Measurements from ENCODE around the gene NAALADL2. TPM values are rescaled to one million over a fixed set of nuclear protein-coding genes. Genes with fewer than 3 reads are reported as not detected.

Gene NAALADL2
- total RNA-seq, 1 donor from 2014 or later: 5.9 TPM

- Histone ChIP-seq H3K36me3 (peaks cover 0 to 3% of the 10 kb centered on the region in 2 donors), H3K9me3 (no peaks in the 10 kb centered on the region), H3K4me1 (no peaks in the 10 kb centered on the region), H3K27me3 (no peaks in the 10 kb centered on the region), H3K27ac (no peak overlapping the region), H3K4me3 (no peak overlapping the region)
- intact Hi-C loops (cut with DNase I): no loop called here
- TF ChIP-seq CTCF (IDR thresholded peaks at IDR 0.05): no peak
- no peak for DNase-seq (ENCODE audit: low spot score in 2 of 2)
Measured at GRCh38 chr3:175102161-175102560, 243.0 kb downstream of the NAALADL2 start.

- Histone ChIP-seq H3K4me3 (no peak overlapping the region), H3K36me3 (no peaks in the 10 kb centered on the region), H3K4me1 (no peaks in the 10 kb centered on the region), H3K27me3 (no peaks in the 10 kb centered on the region), H3K9me3 (no peaks in the 10 kb centered on the region), H3K27ac (no peak overlapping the region)
- intact Hi-C loops (cut with DNase I): no loop called here
- DNase-seq (ENCODE audit: low spot score in 2 of 2): no peak
- no peak for TF ChIP-seq CTCF (IDR thresholded peaks at IDR 0.05)
Measured at GRCh38 chr3:175103298-175103697, 244.2 kb downstream of the NAALADL2 start.

- no peak for TF ChIP-seq CTCF (IDR thresholded peaks at IDR 0.05)
- H3K4me3 ChIP-seq: no peak overlapping the region
- no peak for DNase-seq (ENCODE audit: low spot score in 2 of 2)
- intact Hi-C loops (cut with DNase I): no loop called here
- no peaks in the 10 kb centered on the region for H3K36me3 ChIP-seq
- H3K9me3 ChIP-seq: no peaks in the 10 kb centered on the region
- H3K27ac ChIP-seq: no peak overlapping the region
- H3K27me3 ChIP-seq: no peaks in the 10 kb centered on the region
- no peaks in the 10 kb centered on the region for H3K4me1 ChIP-seq
Measured at GRCh38 chr3:175105066-175105465, 245.9 kb downstream of the NAALADL2 start.

- no peak for DNase-seq (ENCODE audit: low spot score in 2 of 2)
- Histone ChIP-seq H3K27ac (no peak overlapping the region), H3K4me3 (no peak overlapping the region), H3K9me3 (no peaks in the 10 kb centered on the region), H3K27me3 (no peaks in the 10 kb centered on the region), H3K36me3 (no peaks in the 10 kb centered on the region), H3K4me1 (no peaks in the 10 kb centered on the region)
- intact Hi-C loops (cut with DNase I): no loop called here
- no peak for TF ChIP-seq CTCF (IDR thresholded peaks at IDR 0.05)
Measured at GRCh38 chr3:175107231-175107630, 248.1 kb downstream of the NAALADL2 start.

- no peak for TF ChIP-seq CTCF (IDR thresholded peaks at IDR 0.05)
- DNase-seq (ENCODE audit: low spot score in 2 of 2): no peak
- H3K9me3 ChIP-seq: no peaks in the 10 kb centered on the region
- no peaks in the 10 kb centered on the region for H3K27me3 ChIP-seq
- H3K27ac ChIP-seq: no peak overlapping the region
- H3K4me1 ChIP-seq: no peaks in the 10 kb centered on the region
- intact Hi-C loops (cut with DNase I): no loop called here
- no peak overlapping the region for H3K4me3 ChIP-seq
- no peaks in the 10 kb centered on the region for H3K36me3 ChIP-seq
Measured at GRCh38 chr3:175107995-175108394, 248.9 kb downstream of the NAALADL2 start.

GRCh38 chr3:175108613-175109151 lies 249.5 kb downstream of the NAALADL2 start:
- H3K9me3 ChIP-seq: no peaks in the 10 kb centered on the region
- no peak for TF ChIP-seq CTCF (IDR thresholded peaks at IDR 0.05)
- no peaks in the 10 kb centered on the region for H3K36me3 ChIP-seq
- H3K4me3 ChIP-seq: no peak overlapping the region
- no peaks in the 10 kb centered on the region for H3K27me3 ChIP-seq
- no peaks in the 10 kb centered on the region for H3K4me1 ChIP-seq
- no peak for DNase-seq (ENCODE audit: low spot score in 2 of 2)
- H3K27ac ChIP-seq: no peak overlapping the region
- intact Hi-C loops (cut with DNase I): no loop called here
